Measurements from ENCODE around the gene ADAMTSL1. TPM values are rescaled to one million over a fixed set of nuclear protein-coding genes. Genes with fewer than 3 reads are reported as not detected.

ADAMTSL1 gene
- total RNA-seq, 4 donors from 2014 or later, result 13.3 to 39.7 (median 27.2) TPM

DNA sequence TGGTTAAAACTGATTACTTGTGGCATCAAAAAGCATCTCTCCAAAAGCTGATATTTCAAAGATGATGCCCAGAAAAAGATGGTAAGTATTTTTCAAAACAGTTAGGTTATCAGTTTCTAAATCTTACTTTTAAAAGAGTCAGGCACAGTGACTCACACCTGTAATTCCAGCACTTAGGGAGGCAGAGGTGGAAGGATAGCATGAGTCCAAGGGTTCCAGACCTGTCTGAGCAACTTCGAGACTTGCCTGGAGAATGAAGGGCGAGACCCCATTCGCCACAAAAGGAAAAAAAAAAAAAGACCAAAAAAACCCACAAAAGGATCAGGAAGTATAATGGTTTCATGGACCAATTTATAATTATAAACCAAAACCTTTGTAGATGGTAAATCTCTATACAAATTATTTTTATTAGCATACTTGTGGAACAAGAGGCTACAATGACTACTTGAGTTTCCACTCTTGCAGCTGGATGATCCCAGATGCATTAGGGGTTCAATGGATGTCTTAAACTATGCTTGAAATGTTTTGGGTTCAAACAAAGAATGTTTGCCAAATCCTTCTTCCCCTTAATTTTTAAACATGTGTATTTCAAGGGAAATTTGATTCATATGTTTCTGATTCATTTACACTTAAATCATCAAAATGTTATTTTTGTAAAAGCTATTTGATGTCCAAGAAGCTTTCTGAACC, 96.1 kb downstream of the ADAMTSL1 start:
- Histone ChIP-seq H3K4me1 (peaks cover 0 to 13% (median 0%) of the 10 kb centered on the region in 4 donors), H3K27ac (no peak overlapping the region), H3K4me3 (no peak overlapping the region), H3K9me3 (no peaks in the 10 kb centered on the region), H3K36me3 (no peaks in the 10 kb centered on the region), H3K27me3 (no peaks in the 10 kb centered on the region)
- in situ Hi-C loops (cut with MboI; ENCODE audit: low pct_ligation_motif_present in 1 of 4, low pct_unique_long_range_greater_than_20kb in 1 of 4, low sequenced_read_pairs in 3 of 4) (no loop called here), intact Hi-C loops (cut with DNase I; ENCODE audit: low total_unique reads) (no loop called here)
- TF ChIP-seq CTCF (IDR thresholded peaks at IDR 0.05) (no peak), POLR2A (IDR thresholded peaks at IDR 0.05) (no peak), EP300 (IDR thresholded peaks at IDR 0.05; ENCODE audit: low read depth) (no peak), POLR2AphosphoS5 (IDR thresholded peaks at IDR 0.05) (no peak)
- 73% methylated on average over 3 of the region's 3 CpGs; no CpG with 5 or more reads in 1 of the 2 donors for WGBS, 2 donors (ENCODE audit: low coverage in 1 of 2)
- no peak for DNase-seq

DNA sequence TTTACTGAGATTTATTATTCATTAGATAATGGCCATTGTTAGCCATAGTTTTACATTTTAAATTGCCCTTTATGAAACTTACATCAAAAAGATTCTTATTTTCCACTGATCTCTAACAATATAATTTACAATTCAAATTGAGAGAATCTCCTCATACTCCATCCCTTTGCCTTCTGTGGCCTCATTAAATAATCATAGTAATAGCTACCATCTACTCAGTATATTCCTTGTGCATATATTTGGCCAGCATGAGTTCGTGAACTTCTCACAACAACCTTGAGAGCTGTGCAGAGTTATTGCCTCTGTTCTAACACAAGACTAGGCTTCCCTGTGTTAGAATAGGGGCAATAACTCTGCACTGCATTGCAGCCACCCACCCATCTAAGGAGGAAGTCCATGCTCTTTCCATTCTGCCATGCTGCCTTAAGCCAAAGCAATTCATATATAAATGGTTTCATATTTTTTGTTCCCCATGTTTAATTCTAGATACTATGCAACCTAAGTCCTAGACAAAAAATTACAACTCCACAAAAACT, 99.1 kb downstream of the ADAMTSL1 start:
- H3K4me1 ChIP-seq, result peaks cover 0 to 6% (median 2%) of the 10 kb centered on the region in 4 donors
- no peak for TF ChIP-seq POLR2AphosphoS5 (IDR thresholded peaks at IDR 0.05)
- TF ChIP-seq CTCF (IDR thresholded peaks at IDR 0.05), result no peak
- no peak for TF ChIP-seq EP300 (IDR thresholded peaks at IDR 0.05; ENCODE audit: low read depth)
- TF ChIP-seq POLR2A (IDR thresholded peaks at IDR 0.05), result no peak
- H3K27ac ChIP-seq, result no peak overlapping the region
- intact Hi-C loops (cut with DNase I; ENCODE audit: low total_unique reads), result no loop called here
- no peaks in the 10 kb centered on the region for H3K9me3 ChIP-seq
- H3K36me3 ChIP-seq, result no peaks in the 10 kb centered on the region
- no peaks in the 10 kb centered on the region for H3K27me3 ChIP-seq
- no peak overlapping the region for H3K4me3 ChIP-seq
- 54 to 71% methylated on average over 1 of the region's 1 CpG for WGBS, 2 donors (ENCODE audit: low coverage in 1 of 2)
- in situ Hi-C loops (cut with MboI; ENCODE audit: low pct_ligation_motif_present in 1 of 4, low pct_unique_long_range_greater_than_20kb in 1 of 4, low sequenced_read_pairs in 3 of 4), result no loop called here
- no peak for DNase-seq

- WGBS, 2 donors (ENCODE audit: low coverage in 1 of 2), result 30 to 44% methylated on average over 1 of the region's 1 CpG
- in situ Hi-C loops (cut with MboI; ENCODE audit: low pct_ligation_motif_present in 1 of 4, low pct_unique_long_range_greater_than_20kb in 1 of 4, low sequenced_read_pairs in 3 of 4), result no loop called here
- Histone ChIP-seq H3K9me3 (no peaks in the 10 kb centered on the region), H3K4me3 (no peak overlapping the region), H3K36me3 (no peaks in the 10 kb centered on the region), H3K4me1 (peaks cover 0 to 5% (median 2%) of the 10 kb centered on the region in 4 donors), H3K27me3 (no peaks in the 10 kb centered on the region), H3K27ac (no peak overlapping the region)
- TF ChIP-seq POLR2AphosphoS5 (IDR thresholded peaks at IDR 0.05) (no peak), CTCF (IDR thresholded peaks at IDR 0.05) (no peak), POLR2A (IDR thresholded peaks at IDR 0.05) (no peak), EP300 (IDR thresholded peaks at IDR 0.05; ENCODE audit: low read depth) (no peak)
- intact Hi-C loops (cut with DNase I; ENCODE audit: low total_unique reads), result no loop called here
- no peak for DNase-seq
Measured at GRCh38 chr9:18575686-18576085, 101.7 kb downstream of the ADAMTSL1 start.

DNA sequence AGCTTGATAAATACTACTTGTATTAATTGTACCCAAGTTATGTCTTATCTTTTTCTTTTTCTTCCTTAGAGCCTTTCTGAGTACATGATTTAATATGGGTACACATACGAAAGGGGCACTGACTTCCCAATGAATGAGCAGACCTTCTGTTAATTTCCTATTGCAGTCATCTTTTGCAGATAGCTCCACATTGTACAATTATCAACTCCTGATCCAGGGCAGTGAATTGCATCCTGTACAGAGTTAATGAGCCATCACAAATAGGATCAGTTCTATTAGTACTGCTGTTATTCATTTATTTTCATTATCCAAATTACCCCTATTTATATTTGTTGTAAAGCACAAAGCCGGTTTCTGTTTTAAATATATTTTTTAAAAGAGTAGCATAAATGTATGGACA, 105.6 kb downstream of the ADAMTSL1 start:
- H3K9me3 ChIP-seq, result no peaks in the 10 kb centered on the region
- TF ChIP-seq CTCF (IDR thresholded peaks at IDR 0.05) (no peak), EP300 (IDR thresholded peaks at IDR 0.05; ENCODE audit: low read depth) (no peak), POLR2A (IDR thresholded peaks at IDR 0.05) (no peak), POLR2AphosphoS5 (IDR thresholded peaks at IDR 0.05) (no peak)
- intact Hi-C loops (cut with DNase I; ENCODE audit: low total_unique reads) (no loop called here), in situ Hi-C loops (cut with MboI; ENCODE audit: low pct_ligation_motif_present in 1 of 4, low pct_unique_long_range_greater_than_20kb in 1 of 4, low sequenced_read_pairs in 3 of 4) (no loop called here)
- no peak overlapping the region for H3K4me3 ChIP-seq
- no peaks in the 10 kb centered on the region for H3K27me3 ChIP-seq
- no peak overlapping the region for H3K27ac ChIP-seq
- no peaks in the 10 kb centered on the region for H3K36me3 ChIP-seq
- WGBS, 2 donors (ENCODE audit: low coverage in 1 of 2), result 90 to 92% methylated on average over 2 of the region's 2 CpGs
- H3K4me1 ChIP-seq, result peaks cover 0 to 5% (median 0%) of the 10 kb centered on the region in 4 donors
- DNase-seq, result no peak

Data from transverse colon (tissue), 4 donors.